Embryonic facial prominence (tissue), 1 donor: ENCODE measurements around the gene NXPE3.
A peak's percentile ranks its signal among the peaks of the same experiment; 100 is the strongest.
"Not testable (repeated sequence)": the region's sequence is repeated elsewhere in the genome, so short reads cannot be mapped to it uniquely, and the experiment has no call there.

Experiments used
- DNase-seq: peaks from one replicate; pipeline ENCODE4 v3.0.0-alpha.2; 2016; ENCODE audit errors: extremely low spot score

NXPE3 gene

GRCh38 chr3:101779047-101779821 lies at the start of gene NXPE3:
Gene NXPE3 (plus strand): TSS chr3:101779211. CDS start chr3:101785597, 6,386 bp downstream.
- DNase-seq, result peak; percentile 59

GRCh38 chr3:101729586-101729985 lies 49.4 kb upstream of the NXPE3 start:
- no peak for DNase-seq

- DNase-seq, result no peak
These were observed 48.2 kb upstream of the NXPE3 start for GRCh38 chr3:101730839-101731238.

- DNase-seq, result no peak
These were observed 46.8 kb upstream of the NXPE3 start for GRCh38 chr3:101732240-101732641.

GRCh38 chr3:101735833-101736232 lies 43.2 kb upstream of the NXPE3 start:
- no peak for DNase-seq

- DNase-seq, result not testable (repeated sequence)
These were observed 37.1 kb upstream of the NXPE3 start for GRCh38 chr3:101741914-101742313.

- no peak for DNase-seq
These were observed 34.2 kb upstream of the NXPE3 start for GRCh38 chr3:101744811-101745210.

GRCh38 chr3:101745934-101746333 lies 33.1 kb upstream of the NXPE3 start:
- DNase-seq, result not testable (repeated sequence)

GRCh38 chr3:101753386-101754113 lies 25.5 kb upstream of the NXPE3 start:
- not testable (repeated sequence) for DNase-seq

- no peak for DNase-seq
These were observed 20.8 kb upstream of the NXPE3 start for GRCh38 chr3:101758224-101758623.

GRCh38 chr3:101762041-101762646 lies 16.9 kb upstream of the NXPE3 start:
- no peak for DNase-seq

GRCh38 chr3:101777745-101778281 lies 1.2 kb upstream of the NXPE3 start:
- not testable (repeated sequence) for DNase-seq

- no peak for DNase-seq
These were observed 495 bp upstream of the NXPE3 start for GRCh38 chr3:101778385-101779046.

GRCh38 chr3:101779822-101780381 lies 891 bp downstream of the NXPE3 start:
- DNase-seq, result no peak

GRCh38 chr3:101780661-101781060 lies 1.6 kb downstream of the NXPE3 start:
- no peak for DNase-seq

- no peak for DNase-seq
These were observed 2.2 kb downstream of the NXPE3 start for GRCh38 chr3:101781166-101781565.

GRCh38 chr3:101784855-101785613 lies 6.0 kb downstream of the NXPE3 start:
- DNase-seq, result no peak

- DNase-seq, result no peak
These were observed 12.8 kb downstream of the NXPE3 start for GRCh38 chr3:101791778-101792177.

GRCh38 chr3:101796077-101796680 lies 17.2 kb downstream of the NXPE3 start:
- DNase-seq, result no peak

GRCh38 chr3:101801174-101801573 lies 22.2 kb downstream of the NXPE3 start:
- no peak for DNase-seq
